GM20431 (cell line): ENCODE measurements around the gene KCNMA1.

ENCODE experiments used
- in situ Hi-C: fragments of 300-500 bp; cut with MseI, MboI; formaldehyde crosslinking; loops from one replicate; pipeline ENCODE4 v1.15.0; 2020; ENCODE audit warnings: low sequenced_read_pairs; ENCODE audit not compliant: unreplicated experiment

Gene KCNMA1

GRCh38 chr10:77284797-77285196, 352.8 kb downstream of the KCNMA1 start:
- in situ Hi-C loops = no loop called here

GRCh38 chr10:77283326-77283725, 354.3 kb downstream of the KCNMA1 start:
- in situ Hi-C loops = no loop called here

GRCh38 chr10:77282163-77282562, 355.4 kb downstream of the KCNMA1 start:
- in situ Hi-C loops = no loop called here

GRCh38 chr10:77281719-77282118, 355.9 kb downstream of the KCNMA1 start:
- in situ Hi-C loops = no loop called here

- in situ Hi-C loops = no loop called here
These were observed 358.4 kb downstream of the KCNMA1 start for GRCh38 chr10:77279207-77279606.

- in situ Hi-C loops = no loop called here
These were observed 363.4 kb downstream of the KCNMA1 start for GRCh38 chr10:77274046-77274795.

GRCh38 chr10:77269163-77269562, 368.4 kb downstream of the KCNMA1 start:
- in situ Hi-C loops = no loop called here

- in situ Hi-C loops = no loop called here
These were observed 368.9 kb downstream of the KCNMA1 start for GRCh38 chr10:77268721-77269120.

GRCh38 chr10:77267703-77268675, 369.6 kb downstream of the KCNMA1 start:
- in situ Hi-C loops = no loop called here

GRCh38 chr10:77266242-77266641, 371.4 kb downstream of the KCNMA1 start:
- in situ Hi-C loops = no loop called here

GRCh38 chr10:77264527-77264926, 373.1 kb downstream of the KCNMA1 start:
- in situ Hi-C loops = no loop called here

GRCh38 chr10:77264107-77264506, 373.5 kb downstream of the KCNMA1 start:
- in situ Hi-C loops = no loop called here

- in situ Hi-C loops = no loop called here
These were observed 373.9 kb downstream of the KCNMA1 start for GRCh38 chr10:77263700-77264099.

- in situ Hi-C loops = no loop called here
These were observed 376.5 kb downstream of the KCNMA1 start for GRCh38 chr10:77261146-77261545.

- in situ Hi-C loops = no loop called here
These were observed 378.3 kb downstream of the KCNMA1 start for GRCh38 chr10:77259171-77259874.

GRCh38 chr10:77256346-77256745, 381.3 kb downstream of the KCNMA1 start:
- in situ Hi-C loops = no loop called here

GRCh38 chr10:77253556-77254064, 384.0 kb downstream of the KCNMA1 start:
- in situ Hi-C loops = no loop called here

- in situ Hi-C loops = no loop called here
These were observed 384.5 kb downstream of the KCNMA1 start for GRCh38 chr10:77253147-77253545.

- in situ Hi-C loops = no loop called here
These were observed 385.0 kb downstream of the KCNMA1 start for GRCh38 chr10:77252380-77253146.
